Activated gamma-delta T cell (primary cell): ENCODE results near the gene LRRC75A.
"Not testable (repeated sequence)": the region's sequence is repeated elsewhere in the genome, so short reads cannot be mapped to it uniquely, and the experiment has no call there.

Experiments
- DNase-seq: peaks from one replicate; lab custom pipeline; 2025; lab: John Stamatoyannopoulos, UW

The LRRC75A gene

DNA sequence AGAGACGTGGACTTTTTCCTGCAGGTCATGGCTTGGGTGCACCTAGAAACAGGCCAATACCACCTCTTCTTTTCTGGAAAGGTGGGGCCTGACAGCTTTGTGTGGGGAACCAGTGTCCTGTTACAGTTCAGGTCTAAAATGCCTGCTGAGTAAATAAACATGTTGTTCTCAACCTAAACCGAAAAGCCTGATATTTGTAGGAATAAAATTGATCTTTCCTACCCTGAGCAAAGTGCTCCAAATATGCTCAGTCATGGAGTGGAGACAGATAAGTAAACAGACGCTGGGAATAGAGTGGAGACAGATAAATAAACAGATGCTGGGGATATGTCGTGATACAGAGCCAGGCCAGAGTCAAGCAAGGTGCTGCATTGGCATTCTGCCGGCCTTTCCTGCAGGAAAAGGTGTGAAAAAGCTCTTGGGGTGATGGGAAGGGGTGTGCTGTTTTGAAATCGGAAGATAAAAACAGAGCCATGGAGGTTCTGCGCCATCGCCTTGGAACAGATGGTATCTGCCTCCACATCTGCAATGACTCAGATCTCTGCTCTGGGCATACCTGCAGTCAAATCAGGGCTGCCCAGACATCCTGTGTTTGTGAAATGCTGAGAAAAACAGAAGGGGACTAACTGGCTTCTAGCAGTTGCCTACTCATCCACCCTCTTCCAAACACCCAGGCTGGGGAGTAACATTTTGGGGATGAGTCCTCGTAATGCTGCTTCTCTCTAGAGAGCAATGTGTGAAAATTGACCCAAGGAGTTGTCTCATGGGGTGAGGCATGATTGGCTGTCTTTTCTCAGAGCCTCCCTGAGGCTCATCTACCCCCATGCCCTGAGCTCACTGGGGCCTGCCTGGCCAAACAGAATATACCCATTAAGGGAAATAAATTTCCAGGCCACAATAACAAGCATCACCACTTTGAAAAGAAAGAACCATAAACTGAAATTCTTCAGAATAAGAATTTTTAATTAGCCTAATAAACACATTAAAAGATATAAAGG lies 93.4 kb downstream of the LRRC75A start:
- DNase-seq, result no peak

DNA sequence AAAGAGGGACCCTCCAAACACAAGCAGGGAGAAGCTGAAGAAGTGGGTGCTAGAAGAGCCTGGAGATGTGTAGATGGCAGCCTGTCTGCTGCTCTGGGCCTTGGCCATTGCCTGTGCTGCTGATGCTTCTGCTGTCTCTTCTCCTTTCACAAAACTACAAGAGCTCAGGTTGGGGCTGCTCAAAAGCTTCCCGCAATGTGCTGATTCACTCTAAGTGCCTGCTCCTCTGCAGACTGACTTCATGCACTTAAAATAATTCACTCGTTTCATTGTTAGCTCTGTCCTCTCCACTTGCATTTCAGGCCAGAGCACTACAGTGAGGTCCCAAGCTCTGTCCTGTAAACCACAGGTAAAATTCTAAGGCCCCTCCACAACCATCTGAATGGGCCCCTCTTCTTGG lies 95.3 kb downstream of the LRRC75A start:
- DNase-seq, result not testable (repeated sequence)

GRCh38 chr17:16395887-16396286 lies 96.1 kb downstream of the LRRC75A start:
- not testable (repeated sequence) for DNase-seq

- not testable (repeated sequence) for DNase-seq
These were observed 99.5 kb downstream of the LRRC75A start for GRCh38 chr17:16392491-16392890.
